ENCODE results near the gene ERBB4.

ERBB4 gene

DNA sequence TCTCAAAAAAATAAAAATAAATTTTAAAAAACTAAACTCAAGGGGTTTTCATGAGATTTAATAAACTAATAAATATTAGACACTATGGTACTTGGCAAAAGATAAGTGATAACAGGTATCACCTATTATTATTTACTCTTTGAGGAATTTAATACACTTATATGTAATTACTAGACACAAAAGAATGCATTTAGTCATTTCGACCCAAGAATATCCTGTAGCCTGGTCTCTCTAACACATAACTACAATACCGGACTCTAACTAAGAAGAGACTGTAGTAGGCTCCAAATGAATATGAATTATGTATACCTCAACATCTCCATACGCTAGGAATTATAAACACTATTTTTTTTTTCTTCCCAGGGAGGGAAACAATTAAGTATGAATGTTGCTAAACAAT, 1131.5 kb downstream of the ERBB4 start:
- H3K27ac ChIP-seq (ENCODE audit: low read length), result no peak overlapping the region
- no peaks in the 10 kb centered on the region for H3K9me3 ChIP-seq (ENCODE audit: control insufficient read depth, low read depth, low read length)
- H3K36me3 ChIP-seq (ENCODE audit: control insufficient read depth, low read depth, low read length), result no peaks in the 10 kb centered on the region
- H3K9ac ChIP-seq (ENCODE audit: low read length), result no peak overlapping the region
- no peak overlapping the region for H3K4me3 ChIP-seq (ENCODE audit: low read length)
- no peaks in the 10 kb centered on the region for H3K4me1 ChIP-seq (ENCODE audit: control insufficient read depth, low read depth, low read length)
- H3K27me3 ChIP-seq (ENCODE audit: control insufficient read depth, insufficient read depth, low read length), result no peaks in the 10 kb centered on the region

DNA sequence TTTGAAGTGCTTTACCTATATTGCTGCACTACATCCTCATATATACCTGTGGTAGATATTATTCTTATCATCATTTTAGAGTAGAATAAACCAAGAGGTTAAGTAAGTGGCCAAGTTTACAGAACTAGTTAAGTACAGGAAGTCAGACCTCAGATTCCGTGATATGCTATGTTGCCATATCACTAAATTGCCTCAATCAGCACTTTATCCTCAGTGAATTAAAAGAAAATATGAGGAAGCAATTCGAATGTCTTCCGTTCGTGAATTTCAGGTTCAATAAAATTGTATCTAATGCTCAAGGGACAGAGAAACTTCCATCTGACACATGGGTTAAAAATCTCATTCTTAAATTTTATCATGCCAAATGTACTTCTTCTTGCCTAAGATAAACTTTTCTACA, 1133.6 kb downstream of the ERBB4 start:
- Histone ChIP-seq H3K36me3 (ENCODE audit: control insufficient read depth, low read depth, low read length) (no peaks in the 10 kb centered on the region), H3K4me3 (ENCODE audit: low read length) (no peak overlapping the region), H3K9ac (ENCODE audit: low read length) (no peak overlapping the region), H3K27ac (ENCODE audit: low read length) (no peak overlapping the region), H3K4me1 (ENCODE audit: control insufficient read depth, low read depth, low read length) (no peaks in the 10 kb centered on the region), H3K27me3 (ENCODE audit: control insufficient read depth, insufficient read depth, low read length) (no peaks in the 10 kb centered on the region), H3K9me3 (ENCODE audit: control insufficient read depth, low read depth, low read length) (no peaks in the 10 kb centered on the region)

DNA sequence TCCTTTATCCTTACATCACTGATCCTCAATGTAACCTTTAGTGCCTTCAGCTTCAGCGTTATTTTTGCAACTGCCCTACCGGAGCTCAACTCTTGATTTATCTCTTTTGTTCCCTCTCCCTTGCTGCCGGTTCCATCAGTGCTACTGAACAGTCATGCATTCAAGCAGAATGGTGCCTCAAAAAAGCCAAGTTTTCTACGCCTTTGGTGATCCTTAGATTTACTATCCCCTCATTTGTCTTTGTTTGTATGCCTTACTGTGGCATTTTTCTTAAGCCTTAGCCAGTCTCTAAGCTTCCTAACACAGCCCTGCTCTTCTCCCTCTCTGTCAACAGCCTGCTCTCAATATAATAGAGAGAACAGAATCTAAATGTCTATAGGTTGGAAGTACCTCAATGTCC, 1134.5 kb downstream of the ERBB4 start:
- Histone ChIP-seq H3K27me3 (ENCODE audit: control insufficient read depth, insufficient read depth, low read length) (no peaks in the 10 kb centered on the region), H3K4me1 (ENCODE audit: control insufficient read depth, low read depth, low read length) (no peaks in the 10 kb centered on the region), H3K9ac (ENCODE audit: low read length) (no peak overlapping the region), H3K36me3 (ENCODE audit: control insufficient read depth, low read depth, low read length) (no peaks in the 10 kb centered on the region), H3K9me3 (ENCODE audit: control insufficient read depth, low read depth, low read length) (no peaks in the 10 kb centered on the region), H3K27ac (ENCODE audit: low read length) (no peak overlapping the region), H3K4me3 (ENCODE audit: low read length) (no peak overlapping the region)

DNA sequence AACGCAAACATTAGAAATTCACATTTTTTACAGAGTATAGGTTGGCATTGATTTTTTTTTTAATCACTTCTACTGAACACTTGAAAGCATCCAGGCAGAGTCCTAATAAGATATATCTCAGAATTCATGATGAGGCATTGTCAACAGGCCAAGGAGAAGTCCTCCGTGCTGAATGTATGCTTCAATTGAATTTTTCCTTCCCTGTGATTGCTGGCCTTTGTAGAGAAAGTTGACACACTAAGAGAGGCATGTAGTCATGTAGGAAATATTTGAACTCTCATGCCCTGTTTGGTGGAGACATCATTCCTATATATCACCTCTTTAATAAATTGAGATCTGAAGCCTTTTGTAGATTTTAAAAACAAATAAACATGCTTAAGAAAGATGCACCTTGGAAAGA, 1137.3 kb downstream of the ERBB4 start:
- H3K9ac ChIP-seq (ENCODE audit: low read length), result no peak overlapping the region
- H3K4me1 ChIP-seq (ENCODE audit: control insufficient read depth, low read depth, low read length), result no peaks in the 10 kb centered on the region
- no peaks in the 10 kb centered on the region for H3K9me3 ChIP-seq (ENCODE audit: control insufficient read depth, low read depth, low read length)
- no peaks in the 10 kb centered on the region for H3K36me3 ChIP-seq (ENCODE audit: control insufficient read depth, low read depth, low read length)
- no peak overlapping the region for H3K4me3 ChIP-seq (ENCODE audit: low read length)
- H3K27ac ChIP-seq (ENCODE audit: low read length), result no peak overlapping the region
- no peaks in the 10 kb centered on the region for H3K27me3 ChIP-seq (ENCODE audit: control insufficient read depth, insufficient read depth, low read length)

DNA sequence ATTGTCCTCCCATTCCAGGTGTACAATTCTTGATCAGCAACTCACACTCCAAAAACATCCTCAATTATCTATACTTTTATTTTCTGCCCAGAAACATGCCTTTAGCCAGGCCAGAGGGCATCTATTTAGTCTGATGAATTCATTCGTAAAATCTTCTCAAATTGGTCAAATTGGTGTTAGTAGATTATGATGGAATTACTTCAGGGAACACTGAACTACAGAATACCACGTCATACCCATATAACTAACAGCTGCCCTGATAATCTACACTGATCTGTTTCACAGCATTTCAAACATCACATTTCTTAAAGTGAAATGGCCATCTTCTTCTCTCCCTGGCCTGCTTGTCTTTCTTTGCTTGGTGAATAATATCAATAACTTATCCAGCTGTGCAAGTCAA, 1140.8 kb downstream of the ERBB4 start:
- Histone ChIP-seq H3K9me3 (ENCODE audit: control insufficient read depth, low read depth, low read length) (no peaks in the 10 kb centered on the region), H3K36me3 (ENCODE audit: control insufficient read depth, low read depth, low read length) (no peaks in the 10 kb centered on the region), H3K4me1 (ENCODE audit: control insufficient read depth, low read depth, low read length) (no peaks in the 10 kb centered on the region), H3K9ac (ENCODE audit: low read length) (no peak overlapping the region), H3K27ac (ENCODE audit: low read length) (no peak overlapping the region), H3K27me3 (ENCODE audit: control insufficient read depth, insufficient read depth, low read length) (no peaks in the 10 kb centered on the region), H3K4me3 (ENCODE audit: low read length) (no peak overlapping the region)

DNA sequence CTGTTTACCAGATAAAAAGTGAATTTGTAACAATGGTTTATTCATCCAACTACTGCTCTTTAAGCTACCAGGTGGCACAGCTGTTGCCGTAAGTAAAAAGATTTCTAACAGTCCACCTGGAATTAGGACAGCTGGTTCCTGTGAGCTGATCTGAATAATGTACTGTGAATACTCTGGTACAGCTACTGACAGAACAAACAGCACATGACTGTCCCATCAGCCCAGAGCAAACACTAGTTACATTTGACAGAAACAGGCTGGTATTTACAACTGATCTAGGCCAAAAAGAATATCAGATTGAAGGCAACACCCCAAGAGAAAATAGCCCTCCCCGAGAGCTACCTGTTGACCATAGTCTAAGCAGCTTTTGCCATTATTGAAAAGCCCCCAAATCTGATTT, 1141.8 kb downstream of the ERBB4 start:
- no peak overlapping the region for H3K27ac ChIP-seq (ENCODE audit: low read length)

DNA sequence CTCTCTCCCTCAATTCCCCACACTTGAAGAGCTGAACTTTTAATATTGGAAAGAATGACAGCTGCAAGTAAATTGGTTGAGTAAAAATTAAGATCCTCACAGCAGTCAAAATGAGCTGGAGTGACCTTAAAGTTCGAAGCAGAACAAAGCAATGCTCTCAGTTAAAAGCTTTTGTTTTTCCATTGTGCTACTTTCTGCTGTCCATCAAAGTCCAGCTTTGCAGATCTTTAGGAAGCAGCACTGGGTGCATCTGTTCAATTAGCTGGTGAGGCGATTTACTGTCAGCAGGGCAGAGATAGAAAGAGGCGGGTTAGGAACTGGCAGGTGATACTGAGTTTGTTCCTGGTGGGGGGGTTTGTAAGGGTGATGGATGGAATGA, 1147.4 kb downstream of the ERBB4 start:
- Histone ChIP-seq H3K36me3 (ENCODE audit: control insufficient read depth, low read depth, low read length) (no peaks in the 10 kb centered on the region), H3K27me3 (ENCODE audit: control insufficient read depth, insufficient read depth, low read length) (no peaks in the 10 kb centered on the region), H3K9ac (ENCODE audit: low read length) (no peak overlapping the region), H3K4me1 (ENCODE audit: control insufficient read depth, low read depth, low read length) (peaks cover 10% of the 10 kb centered on the region), H3K4me3 (ENCODE audit: low read length) (no peak overlapping the region), H3K27ac (ENCODE audit: low read length) (no peak overlapping the region), H3K9me3 (ENCODE audit: control insufficient read depth, low read depth, low read length) (no peaks in the 10 kb centered on the region)

More for the DNA sequence above, 1141.8 kb downstream of the ERBB4 start:
- H3K4me1 ChIP-seq (ENCODE audit: control insufficient read depth, low read depth, low read length), result no peaks in the 10 kb centered on the region
- no peak overlapping the region for H3K4me3 ChIP-seq (ENCODE audit: low read length)
- H3K9ac ChIP-seq (ENCODE audit: low read length), result no peak overlapping the region
- no peaks in the 10 kb centered on the region for H3K9me3 ChIP-seq (ENCODE audit: control insufficient read depth, low read depth, low read length)
- no peaks in the 10 kb centered on the region for H3K27me3 ChIP-seq (ENCODE audit: control insufficient read depth, insufficient read depth, low read length)
- no peaks in the 10 kb centered on the region for H3K36me3 ChIP-seq (ENCODE audit: control insufficient read depth, low read depth, low read length)

DNA sequence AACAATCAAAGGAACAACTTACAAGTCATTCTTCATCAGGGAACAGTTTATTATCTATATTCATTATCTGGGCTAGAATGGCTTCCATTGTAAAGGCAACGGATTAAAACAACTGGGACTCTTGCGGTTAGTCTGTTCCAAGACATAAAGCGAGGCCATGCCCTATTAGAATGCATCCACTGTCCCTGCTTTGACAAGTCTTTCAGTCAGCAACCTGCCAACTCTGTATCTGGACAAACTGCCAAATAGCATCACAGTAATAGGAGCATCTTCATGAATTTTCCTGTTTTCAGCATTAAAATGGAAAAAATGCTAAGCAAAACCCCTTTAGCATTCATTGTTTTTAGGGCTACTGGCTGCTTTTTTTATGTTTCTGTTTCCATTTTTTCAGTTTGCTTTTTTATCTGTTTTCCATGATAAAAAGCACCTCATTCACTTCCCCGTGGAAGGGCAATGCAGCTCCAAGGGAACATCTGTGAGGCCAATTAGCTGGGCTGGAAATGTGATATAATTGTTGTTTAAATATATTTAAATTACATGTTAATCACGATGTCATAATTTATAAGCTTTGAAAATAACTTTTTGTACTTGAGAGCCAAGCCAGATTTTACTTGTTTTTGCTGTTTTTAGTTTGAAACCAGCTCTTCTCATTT, 1147.9 kb downstream of the ERBB4 start:
- H3K4me3 ChIP-seq (ENCODE audit: low read length), result no peak overlapping the region
- no peaks in the 10 kb centered on the region for H3K9me3 ChIP-seq (ENCODE audit: control insufficient read depth, low read depth, low read length)
- H3K27me3 ChIP-seq (ENCODE audit: control insufficient read depth, insufficient read depth, low read length), result no peaks in the 10 kb centered on the region
- H3K4me1 ChIP-seq (ENCODE audit: control insufficient read depth, low read depth, low read length), result peaks cover 10% of the 10 kb centered on the region
- no peaks in the 10 kb centered on the region for H3K36me3 ChIP-seq (ENCODE audit: control insufficient read depth, low read depth, low read length)
- no peak overlapping the region for H3K27ac ChIP-seq (ENCODE audit: low read length)
- H3K9ac ChIP-seq (ENCODE audit: low read length), result no peak overlapping the region

DNA sequence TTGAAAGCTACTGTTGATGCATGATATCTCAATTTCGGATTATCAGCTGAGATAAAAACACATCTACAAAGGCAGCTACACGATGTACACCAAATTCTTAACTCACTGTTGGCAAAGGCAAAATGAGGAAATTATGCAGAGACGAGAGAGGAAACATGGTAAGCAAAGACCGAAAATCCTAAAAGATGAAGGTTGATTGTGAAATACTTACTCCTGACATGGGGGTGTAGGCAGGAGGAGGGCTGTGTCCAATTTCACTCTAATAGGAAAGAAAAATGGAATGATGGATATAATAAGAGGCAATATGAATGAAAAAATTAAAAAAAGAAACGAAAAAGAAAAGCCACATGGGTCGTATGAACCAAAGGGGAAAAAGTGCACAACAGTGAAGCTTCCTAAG, 1150.9 kb downstream of the ERBB4 start:
- H3K36me3 ChIP-seq (ENCODE audit: control insufficient read depth, low read depth, low read length), result no peaks in the 10 kb centered on the region
- H3K27ac ChIP-seq (ENCODE audit: low read length), result no peak overlapping the region
- H3K27me3 ChIP-seq (ENCODE audit: control insufficient read depth, insufficient read depth, low read length), result no peaks in the 10 kb centered on the region
- peaks cover 10% of the 10 kb centered on the region for H3K4me1 ChIP-seq (ENCODE audit: control insufficient read depth, low read depth, low read length)
- H3K9me3 ChIP-seq (ENCODE audit: control insufficient read depth, low read depth, low read length), result no peaks in the 10 kb centered on the region
- no peak overlapping the region for H3K4me3 ChIP-seq (ENCODE audit: low read length)
- no peak overlapping the region for H3K9ac ChIP-seq (ENCODE audit: low read length)

DNA sequence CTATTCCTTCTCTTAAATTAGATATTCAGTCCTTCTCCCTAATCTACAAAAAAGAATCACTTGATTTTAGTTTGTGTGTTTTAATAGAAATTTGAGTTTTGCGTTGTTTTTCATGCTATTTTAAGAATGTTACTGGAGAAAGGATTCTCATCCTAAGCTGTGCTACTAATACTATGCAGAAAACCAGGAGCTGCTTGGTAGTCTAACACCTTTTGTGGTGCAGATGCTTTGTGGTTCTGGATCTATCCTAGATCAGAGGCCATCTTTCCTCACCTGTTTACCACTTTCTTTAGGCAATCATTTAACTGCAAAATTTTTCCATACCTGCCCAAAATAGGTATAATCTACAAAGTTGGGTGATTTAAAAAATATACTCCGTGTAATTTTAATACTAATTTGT, 1158.6 kb downstream of the ERBB4 start:
- Histone ChIP-seq H3K27me3 (ENCODE audit: control insufficient read depth, insufficient read depth, low read length) (no peaks in the 10 kb centered on the region), H3K4me3 (ENCODE audit: low read length) (no peak overlapping the region), H3K36me3 (ENCODE audit: control insufficient read depth, low read depth, low read length) (no peaks in the 10 kb centered on the region), H3K27ac (ENCODE audit: low read length) (no peak overlapping the region), H3K4me1 (ENCODE audit: control insufficient read depth, low read depth, low read length) (no peaks in the 10 kb centered on the region), H3K9me3 (ENCODE audit: control insufficient read depth, low read depth, low read length) (no peaks in the 10 kb centered on the region), H3K9ac (ENCODE audit: low read length) (no peak overlapping the region)

DNA sequence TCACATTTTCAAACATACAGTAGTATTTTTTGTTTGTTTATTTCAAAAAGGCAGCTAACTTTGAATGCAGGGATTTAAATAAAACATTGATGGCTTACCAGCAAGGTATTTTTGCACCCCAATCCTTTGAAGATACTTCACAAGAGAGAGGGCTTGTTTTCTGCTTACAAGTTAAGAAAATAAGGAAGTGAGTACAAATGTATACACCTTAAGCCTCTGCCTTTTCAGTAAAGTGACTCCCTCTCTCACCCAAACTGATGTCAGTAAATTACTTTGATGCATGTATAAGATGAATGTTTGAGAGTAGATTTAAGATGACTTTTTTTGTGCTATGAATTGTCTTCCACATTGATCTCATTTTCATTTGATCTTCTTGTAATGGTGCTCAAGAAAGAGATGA, 1162.2 kb downstream of the ERBB4 start:
- no peak overlapping the region for H3K27ac ChIP-seq (ENCODE audit: low read length)
- H3K9ac ChIP-seq (ENCODE audit: low read length), result no peak overlapping the region
- no peaks in the 10 kb centered on the region for H3K9me3 ChIP-seq (ENCODE audit: control insufficient read depth, low read depth, low read length)
- H3K36me3 ChIP-seq (ENCODE audit: control insufficient read depth, low read depth, low read length), result no peaks in the 10 kb centered on the region
- no peaks in the 10 kb centered on the region for H3K4me1 ChIP-seq (ENCODE audit: control insufficient read depth, low read depth, low read length)
- no peak overlapping the region for H3K4me3 ChIP-seq (ENCODE audit: low read length)
- H3K27me3 ChIP-seq (ENCODE audit: control insufficient read depth, insufficient read depth, low read length), result no peaks in the 10 kb centered on the region

DNA sequence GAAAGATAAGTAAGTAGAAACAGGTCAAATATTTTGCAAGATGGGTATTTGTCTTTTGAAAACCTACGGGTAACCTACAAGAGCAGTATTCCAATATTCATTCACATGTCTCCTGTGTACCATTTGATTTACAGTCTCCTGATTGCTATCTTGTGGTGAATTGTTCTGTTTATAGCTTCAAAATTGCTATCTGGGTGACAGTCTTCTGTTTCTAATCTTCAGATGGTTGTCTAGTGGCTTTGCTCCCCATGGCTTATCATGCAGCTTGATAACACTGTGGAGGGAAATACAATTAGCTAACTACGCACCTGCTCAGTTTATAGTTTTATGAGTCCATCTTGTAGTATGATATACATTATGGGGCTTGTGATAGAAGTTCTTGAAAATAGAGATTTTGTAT, 1165.4 kb downstream of the ERBB4 start:
- Histone ChIP-seq H3K27me3 (ENCODE audit: control insufficient read depth, insufficient read depth, low read length) (no peaks in the 10 kb centered on the region), H3K36me3 (ENCODE audit: control insufficient read depth, low read depth, low read length) (no peaks in the 10 kb centered on the region), H3K9ac (ENCODE audit: low read length) (no peak overlapping the region), H3K4me1 (ENCODE audit: control insufficient read depth, low read depth, low read length) (peaks cover 1% of the 10 kb centered on the region), H3K4me3 (ENCODE audit: low read length) (no peak overlapping the region), H3K27ac (ENCODE audit: low read length) (no peak overlapping the region), H3K9me3 (ENCODE audit: control insufficient read depth, low read depth, low read length) (no peaks in the 10 kb centered on the region)
